GM12875 (cell line): Measurements from ENCODE around the gene SMOC1.

Source experiments
- H3K4me3 ChIP-seq: one replicate; pipeline ENCODE4 v1.5.1; 2011; ENCODE audit warnings: low read depth, low read length, control low read depth
- TF ChIP-seq, protein P1 (sequence below): IDR thresholded peaks from 2 replicates; pipeline ENCODE4 v1.5.1; 2011; ENCODE audit warnings: low read depth, mild to moderate bottlenecking, control low read depth, inconsistent platforms, low read length, moderate library complexity, borderline replicate concordance; ENCODE audit not compliant: insufficient read depth

SMOC1 gene

GRCh38 chr14:69948351-69948750, 69.1 kb downstream of the SMOC1 start:
- TF ChIP-seq, protein P1, sequence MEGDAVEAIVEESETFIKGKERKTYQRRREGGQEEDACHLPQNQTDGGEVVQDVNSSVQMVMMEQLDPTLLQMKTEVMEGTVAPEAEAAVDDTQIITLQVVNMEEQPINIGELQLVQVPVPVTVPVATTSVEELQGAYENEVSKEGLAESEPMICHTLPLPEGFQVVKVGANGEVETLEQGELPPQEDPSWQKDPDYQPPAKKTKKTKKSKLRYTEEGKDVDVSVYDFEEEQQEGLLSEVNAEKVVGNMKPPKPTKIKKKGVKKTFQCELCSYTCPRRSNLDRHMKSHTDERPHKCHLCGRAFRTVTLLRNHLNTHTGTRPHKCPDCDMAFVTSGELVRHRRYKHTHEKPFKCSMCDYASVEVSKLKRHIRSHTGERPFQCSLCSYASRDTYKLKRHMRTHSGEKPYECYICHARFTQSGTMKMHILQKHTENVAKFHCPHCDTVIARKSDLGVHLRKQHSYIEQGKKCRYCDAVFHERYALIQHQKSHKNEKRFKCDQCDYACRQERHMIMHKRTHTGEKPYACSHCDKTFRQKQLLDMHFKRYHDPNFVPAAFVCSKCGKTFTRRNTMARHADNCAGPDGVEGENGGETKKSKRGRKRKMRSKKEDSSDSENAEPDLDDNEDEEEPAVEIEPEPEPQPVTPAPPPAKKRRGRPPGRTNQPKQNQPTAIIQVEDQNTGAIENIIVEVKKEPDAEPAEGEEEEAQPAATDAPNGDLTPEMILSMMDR = no peak
- H3K4me3 ChIP-seq = no peak overlapping the region

DNA sequence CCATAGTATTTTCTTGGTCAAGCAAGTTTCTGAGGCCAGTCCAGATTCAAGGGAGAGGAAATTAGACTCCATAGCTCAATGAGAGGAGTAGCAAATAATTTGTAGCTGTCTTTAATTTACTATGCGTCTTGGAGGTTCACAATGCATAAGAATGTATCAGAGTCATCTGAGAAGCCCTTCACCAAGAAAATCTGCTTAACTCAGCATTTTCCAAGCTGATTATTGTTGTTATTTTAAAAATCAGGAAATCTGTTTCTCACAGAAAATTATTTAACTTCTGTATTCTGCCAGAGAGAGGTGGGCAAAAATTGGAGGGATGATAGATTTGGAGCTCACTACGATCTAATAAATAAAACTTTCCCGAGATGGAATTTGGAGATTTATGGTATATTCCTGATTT, 72.0 kb downstream of the SMOC1 start:
- TF ChIP-seq, protein P1 = no peak
- H3K4me3 ChIP-seq = no peak overlapping the region

- TF ChIP-seq, protein P1 = no peak
- no peak overlapping the region for H3K4me3 ChIP-seq
These were observed 72.7 kb downstream of the SMOC1 start for GRCh38 chr14:69951935-69952334.

DNA sequence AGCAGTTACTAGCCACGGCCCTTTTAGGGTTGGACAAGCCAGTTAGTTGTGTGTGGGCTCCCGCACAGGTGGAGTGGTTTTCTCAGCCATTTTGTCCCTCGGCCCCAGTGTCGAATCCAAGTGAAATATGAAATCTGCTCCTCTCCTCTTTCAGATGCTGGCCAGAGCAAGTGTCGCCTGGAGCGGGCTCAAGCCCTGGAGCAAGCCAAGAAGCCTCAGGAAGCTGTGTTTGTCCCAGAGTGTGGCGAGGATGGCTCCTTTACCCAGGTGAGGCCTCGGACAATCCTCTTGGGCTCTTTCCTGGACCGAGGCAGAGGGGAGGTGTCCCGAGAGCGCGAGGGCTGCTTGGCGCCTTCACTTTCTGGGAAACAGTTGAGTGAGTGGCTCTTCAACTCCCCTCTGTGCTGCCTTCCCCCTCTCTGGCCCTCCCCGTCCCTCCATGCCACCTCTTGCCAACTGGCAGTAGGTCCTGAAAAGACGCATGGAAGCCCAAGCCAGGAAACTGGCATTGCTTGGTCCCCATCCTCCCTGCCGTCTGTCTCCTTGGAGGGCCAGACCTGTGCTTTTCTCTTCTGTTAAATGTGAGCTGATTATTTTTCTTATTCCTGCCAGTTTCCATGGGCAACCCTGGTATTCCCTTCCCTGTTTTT, 74.2 kb downstream of the SMOC1 start:
- TF ChIP-seq, protein P1 = no peak
- no peak overlapping the region for H3K4me3 ChIP-seq

- TF ChIP-seq, protein P1 = no peak
- H3K4me3 ChIP-seq = no peak overlapping the region
These were observed 76.9 kb downstream of the SMOC1 start for GRCh38 chr14:69955855-69956845.

- TF ChIP-seq, protein P1 = no peak
These were observed 77.8 kb downstream of the SMOC1 start for GRCh38 chr14:69956970-69957369.

More at GRCh38 chr14:69956970-69957369, 77.8 kb downstream of the SMOC1 start:
- H3K4me3 ChIP-seq = no peak overlapping the region
